H1 (cell line): ENCODE measurements around the gene SPOCK3. TPM values are rescaled to one million over a fixed set of nuclear protein-coding genes. Genes with fewer than 3 reads are reported as not detected.

ENCODE experiments used
- CTCF ChIA-PET: fragments of 300-600 bp; sonication (Branson Sonifier 250); formaldehyde crosslinking; loops from one replicate; lab custom pipeline; 2021; ENCODE audit not compliant: partially characterized antibody; lab: Charles Lee
- POLR2A ChIA-PET: fragments of 300-600 bp; sonication (Branson Sonifier 250); formaldehyde crosslinking; loops from one replicate; lab custom pipeline; 2021; ENCODE audit warnings: inconsistent platforms; ENCODE audit not compliant: partially characterized antibody; lab: Charles Lee
- DNase-seq, 2 experiments: peaks; one replicate each; pipeline versions ENCODE4 v3.0.0 to v3.0.0-alpha.2; 2010 to 2022; ENCODE audit warnings: low spot score in 2 of 2, low read depth in 1 of 2, mixed read lengths in 1 of 2
- FAIRE-seq: peaks from 2 replicates; lab custom pipeline; 2011; peaks lifted over from hg19 to GRCh38; lab: Jason Lieb, UNC
- H2AFZ ChIP-seq: 2 replicates; pipeline ENCODE4 v1.8.1; 2012; ENCODE audit warnings: low read length, inconsistent platforms
- H2AK5ac ChIP-seq: 2 replicates; pipeline ENCODE4 v1.6.1; 2013; ENCODE audit warnings: low read depth, low read length
- H2BK120ac ChIP-seq: replicated peaks from 2 replicates; pipeline ENCODE3; 2013; ENCODE audit warnings: low read depth, low read length, inconsistent platforms
- H2BK12ac ChIP-seq: 2 replicates; pipeline ENCODE4 v1.6.1; 2013; ENCODE audit warnings: low read depth, low read length
- H2BK15ac ChIP-seq: 2 replicates; pipeline ENCODE4 v1.6.1; 2013; ENCODE audit warnings: low read length
- H2BK20ac ChIP-seq: 2 replicates; pipeline ENCODE4 v1.6.1; 2013; ENCODE audit warnings: low read length
- H2BK5ac ChIP-seq: 2 replicates; pipeline ENCODE4 v1.6.1; 2013; ENCODE audit warnings: low read depth, low read length
- H3K14ac ChIP-seq: 2 replicates; pipeline ENCODE4 v1.6.1; 2013; ENCODE audit warnings: inconsistent platforms; ENCODE audit not compliant: insufficient read length
- H3K18ac ChIP-seq: 2 replicates; pipeline ENCODE4 v1.6.1; 2013; ENCODE audit warnings: low read length; ENCODE audit errors: extremely low read depth
- H3K23ac ChIP-seq: 2 replicates; pipeline ENCODE4 v1.6.1; 2013; ENCODE audit warnings: inconsistent platforms; ENCODE audit not compliant: insufficient read length
- H3K23me2 ChIP-seq: 2 replicates; pipeline ENCODE4 v1.6.1; 2013; ENCODE audit warnings: low read depth, low read length
- H3K27ac ChIP-seq: 2 replicates; pipeline ENCODE4 v1.6.1; 2011; ENCODE audit warnings: low read depth, low read length, inconsistent platforms
- H3K27me3 ChIP-seq, 4 experiments: replicated peaks in 1 of 4; 1 replicate in 1 of 4; 2 replicates in 3 of 4; pipeline versions ENCODE4 v1.6.1 to v1.8.1; 2011 to 2013; ENCODE audit warnings: low read length in 3 of 4, mild to moderate bottlenecking in 3 of 4, inconsistent platforms in 2 of 4, mixed read lengths in 2 of 4, moderate library complexity in 1 of 4; ENCODE audit not compliant: control insufficient read depth in 3 of 4, insufficient read depth in 3 of 4; ENCODE audit errors: extremely low read depth in 1 of 4
- H3K36me3 ChIP-seq, 4 experiments: 2 replicates each; pipeline versions ENCODE4 v1.6.1 to v1.8.1; 2011 to 2013; ENCODE audit warnings: mild to moderate bottlenecking in 4 of 4, low read length in 3 of 4, moderate library complexity in 2 of 4, control low read depth in 1 of 4, inconsistent platforms in 1 of 4; ENCODE audit not compliant: insufficient read depth in 4 of 4, control insufficient read depth in 2 of 4
- H3K4ac ChIP-seq: replicated peaks from 2 replicates; pipeline ENCODE3; 2013; ENCODE audit warnings: low read length, low read depth, mixed read lengths, inconsistent platforms; ENCODE audit not compliant: insufficient read length
- H3K4me1 ChIP-seq, 4 experiments: replicated peaks in 1 of 4; 1 replicate in 1 of 4; 2 replicates in 3 of 4; pipeline versions ENCODE4 v1.6.1 to v1.8.1; 2011 to 2013; ENCODE audit warnings: low read length in 3 of 4, inconsistent platforms in 2 of 4, mixed read lengths in 1 of 4; ENCODE audit not compliant: insufficient read depth in 4 of 4, control insufficient read depth in 3 of 4
- H3K4me2 ChIP-seq, 2 experiments: 2 replicates each; pipeline versions ENCODE4 v1.6.1 to v1.8.1; 2011 to 2013; ENCODE audit warnings: low read depth in 2 of 2, low read length in 2 of 2, control low read depth in 1 of 2, inconsistent platforms in 1 of 2, mild to moderate bottlenecking in 1 of 2; ENCODE audit not compliant: insufficient read depth in 1 of 2
- H3K4me3 ChIP-seq, 4 experiments: fragments of 200-600, 300-600 bp in 1 of 4; sonication (generic), shearing (Covaris generic), sonication (Bioruptor Twin) in 1 of 4; 2 replicates each; pipeline versions ENCODE4 v1.5.1 to v1.8.1; 2011 to 2016; ENCODE audit warnings: low read length in 4 of 4, low read depth in 3 of 4, control low read depth in 2 of 4, inconsistent platforms in 2 of 4, mild to moderate bottlenecking in 2 of 4, mixed read lengths in 1 of 4, moderate library complexity in 1 of 4; ENCODE audit not compliant: insufficient read depth in 2 of 4; ENCODE audit errors: extremely low read depth in 1 of 4
- H3K56ac ChIP-seq: replicated peaks from 2 replicates; pipeline ENCODE3; 2013; ENCODE audit warnings: low read depth, mild to moderate bottlenecking, mixed read lengths, low read length, inconsistent platforms; ENCODE audit not compliant: insufficient read length
- H3K79me1 ChIP-seq: 2 replicates; pipeline ENCODE4 v1.6.1; 2013; ENCODE audit warnings: low read depth, low read length, control low read depth
- H3K79me2 ChIP-seq, 2 experiments: 2 replicates each; pipeline versions ENCODE4 v1.6.1 to v1.8.1; 2012 to 2013; ENCODE audit warnings: low read length in 2 of 2, mild to moderate bottlenecking in 2 of 2, inconsistent platforms in 1 of 2; ENCODE audit not compliant: insufficient read depth in 2 of 2, control insufficient read depth in 1 of 2
- H3K9ac ChIP-seq, 4 experiments: replicated peaks in 1 of 4; 1 replicate in 1 of 4; 2 replicates in 3 of 4; pipeline versions ENCODE4 v1.6.1 to v1.8.1; 2011 to 2013; ENCODE audit warnings: low read depth in 3 of 4, low read length in 3 of 4, control low read depth in 2 of 4, mild to moderate bottlenecking in 2 of 4, moderate library complexity in 2 of 4, inconsistent platforms in 1 of 4; ENCODE audit errors: extremely low read depth in 1 of 4
- H3K9me3 ChIP-seq, 2 experiments: 2 replicates each; pipeline versions ENCODE4 v1.6.1 to v1.8.1; 2012 to 2013; ENCODE audit warnings: mild to moderate bottlenecking in 2 of 2, moderate library complexity in 2 of 2, control low read depth in 1 of 2, inconsistent platforms in 1 of 2, low read depth in 1 of 2, low read length in 1 of 2, mixed read lengths in 1 of 2; ENCODE audit not compliant: insufficient read depth in 2 of 2
- H4K20me1 ChIP-seq, 2 experiments: replicated peaks in 1 of 2; 2 replicates each; pipeline versions ENCODE3 to v1.8.1; 2011 to 2013; ENCODE audit warnings: inconsistent platforms in 2 of 2, low read length in 2 of 2, mild to moderate bottlenecking in 1 of 2; ENCODE audit not compliant: insufficient read depth in 2 of 2, control insufficient read depth in 1 of 2
- H4K5ac ChIP-seq: 2 replicates; pipeline ENCODE4 v1.6.1; 2013; ENCODE audit warnings: low read length, low read depth, mixed read lengths, inconsistent platforms; ENCODE audit not compliant: insufficient read length
- H4K8ac ChIP-seq: 2 replicates; pipeline ENCODE4 v1.8.0; 2013; ENCODE audit warnings: mild to moderate bottlenecking, moderate library complexity, low read length, inconsistent platforms; ENCODE audit not compliant: insufficient read depth; ENCODE audit errors: extremely low read depth
- H4K91ac ChIP-seq: replicated peaks from 2 replicates; pipeline ENCODE3; 2013; ENCODE audit warnings: low read length, mixed read lengths, inconsistent platforms; ENCODE audit not compliant: insufficient read length
- CBX8 ChIP-seq: fragments of 300-800, 300-1000 bp; sonication (generic); IDR thresholded peaks from 2 replicates; pipeline ENCODE4 v1.7.1; 2016; ENCODE audit warnings: low read depth, low read length, borderline replicate concordance
- WGBS, 2 experiments: shearing (Covaris generic) in 1 of 2; methylation state at CpG; one replicate each; pipeline versions ENCODE4 v1.1.6 to v1.1.7; 2013 to 2015; ENCODE audit warnings: low lambda C conversion rate in 2 of 2, mixed read lengths in 2 of 2, inconsistent platforms in 1 of 2, low coverage in 1 of 2, missing lambda C conversion rate in 1 of 2; ENCODE audit not compliant: insufficient replicate concordance in 2 of 2, insufficient coverage in 1 of 2, insufficient read length in 1 of 2; ENCODE audit errors: extremely low coverage in 1 of 2, missing lambda C conversion rate in 1 of 2; 5-methylcytosine and 5-hydroxymethylcytosine counted together
- polyA plus RNA-seq, 7 experiments: library from polyadenylated mRNA; depleted of rRNA in 3 of 7; stranded (reverse) in 5 of 7; unstranded in 2 of 7; fragments of >200 nt in 5 of 7; fragments of 200-250 nt in 2 of 7; gene quantifications; 1 replicate in 5 of 7; 2 replicates in 1 of 7; 4 replicates in 1 of 7; pipeline versions ENCODE4 v1.2.1 to v1.2.3, GENCODE V29; 2011 to 2013; ENCODE audit warnings: missing spikeins in 2 of 7, mixed read lengths in 2 of 7
- total RNA-seq: library from RNA; stranded (reverse); fragmentation: NEBNext Ultra II Directional; extraction: Animal tissue kit (Norgen Biotek cat#: 25700); gene quantifications from 2 replicates; pipeline ENCODE4 v1.2.1, GENCODE V29; 2021

SPOCK3 gene
- total and polyA plus RNA-seq, 2 of the 8 experiments (the other 6 are each of a cell fraction or from before 2014, with no cell fraction given) = 0.14 to 0.60 TPM

DNA sequence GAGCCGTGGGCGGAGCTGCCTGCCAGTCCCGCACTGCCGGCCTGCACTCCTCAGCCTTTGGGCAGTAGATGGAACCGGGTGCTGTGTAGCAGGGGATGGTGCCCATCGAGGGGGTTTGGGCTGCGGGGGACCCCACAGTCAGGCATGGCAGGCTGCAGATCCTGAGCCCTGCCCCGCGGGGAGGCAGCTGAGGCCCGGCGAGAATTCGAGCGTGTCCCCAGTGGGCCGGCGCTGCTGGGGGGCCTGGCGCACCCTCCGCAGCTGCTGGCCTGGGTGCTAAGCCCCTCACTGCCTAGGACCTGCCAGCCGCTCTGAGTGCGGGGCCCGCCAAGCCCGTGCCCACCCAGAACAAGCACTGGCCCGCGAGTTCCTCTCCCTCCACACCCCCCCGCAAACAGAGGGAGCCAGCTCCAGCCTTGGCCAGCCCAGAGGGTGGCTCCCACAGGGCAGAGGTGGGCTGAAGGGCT, 391.5 kb downstream of the SPOCK3 start:
- no peak overlapping the region for H4K91ac ChIP-seq
- H4K20me1 ChIP-seq = no peaks in the 10 kb centered on the region
- 88% methylated on average over 8 of the region's 24 CpGs; no CpG with 5 or more reads in 1 of the 2 experiments for WGBS, 2 experiments
- H3K14ac ChIP-seq = no peak overlapping the region
- H2BK15ac ChIP-seq = no peak overlapping the region
- peaks cover 3 to 12% of the 10 kb centered on the region in 2 experiments; a peak in 1 of 4 replicates for H3K9me3 ChIP-seq
- ChIA-PET CTCF (no interaction called here), POLR2A (no interaction called here)
- H3K56ac ChIP-seq = no peak overlapping the region
- no peak overlapping the region for H3K4ac ChIP-seq
- no peaks in the 10 kb centered on the region for H3K79me2 ChIP-seq
- H3K4me2 ChIP-seq = no peak overlapping the region
- no peaks in the 10 kb centered on the region for H3K23me2 ChIP-seq
- no peak overlapping the region for H4K8ac ChIP-seq
- no peak overlapping the region for H2BK5ac ChIP-seq
- H3K27ac ChIP-seq = no peak overlapping the region
- no peak for DNase-seq
- H3K4me1 ChIP-seq = no peaks in the 10 kb centered on the region
- H3K18ac ChIP-seq = no peak overlapping the region
- H3K36me3 ChIP-seq = no peaks in the 10 kb centered on the region
- no peak overlapping the region for H3K9ac ChIP-seq
- H2BK20ac ChIP-seq = no peak overlapping the region
- no peaks in the 10 kb centered on the region for H3K79me1 ChIP-seq
- no peak overlapping the region for H2AK5ac ChIP-seq
- H2BK12ac ChIP-seq = no peak overlapping the region
- no peak overlapping the region for H2AFZ ChIP-seq
- H4K5ac ChIP-seq = no peak overlapping the region
- TF ChIP-seq CBX8 = no peak
- FAIRE-seq = no peak
- H2BK120ac ChIP-seq = no peak overlapping the region
- H3K4me3 ChIP-seq = no peak overlapping the region
- no peaks in the 10 kb centered on the region for H3K27me3 ChIP-seq
- H3K23ac ChIP-seq = no peak overlapping the region
